ENCODE measurements around the gene CYP2A7. TPM values are rescaled to one million over a fixed set of nuclear protein-coding genes. Genes with fewer than 3 reads are reported as not detected.
"Not testable (repeated sequence)": the region's sequence is repeated elsewhere in the genome, so short reads cannot be mapped to it uniquely, and the experiment has no call there.

The CYP2A7 gene
- total RNA-seq, 1 donor from 2014 or later, result not detected

DNA sequence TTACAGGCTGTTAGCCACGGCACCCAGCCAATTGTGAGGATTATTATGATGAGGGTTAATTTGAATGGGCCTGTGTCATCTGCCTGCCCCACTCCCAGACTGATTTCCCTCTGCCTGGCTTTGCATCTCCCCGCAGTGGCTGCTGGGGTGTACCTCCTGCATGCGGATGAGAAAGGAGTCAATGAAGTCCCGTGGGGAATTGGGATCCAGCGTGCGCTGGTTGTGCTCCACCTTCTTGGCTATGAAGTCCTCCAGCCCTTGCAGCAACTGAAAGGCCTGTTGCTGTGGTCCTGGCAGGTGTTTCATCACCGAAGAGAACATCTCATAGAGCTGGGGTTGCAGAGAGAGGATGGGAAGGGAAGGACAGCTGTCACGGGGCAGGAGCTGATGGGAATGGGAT, 35.3 kb downstream of the CYP2A7 start:
- H3K27ac Mint-ChIP-seq (ENCODE audit: unreplicated experiment); H3K4me3 Mint-ChIP-seq; H3K9me3 Mint-ChIP-seq; H3K4me1 Mint-ChIP-seq; DNase-seq (ENCODE audit: low read depth, low spot score); H3K36me3 Mint-ChIP-seq (ENCODE audit: low read depth): not testable (repeated sequence)
- H3K27me3 Mint-ChIP-seq (ENCODE audit: low read depth), result peaks cover 86% of the 10 kb centered on the region

DNA sequence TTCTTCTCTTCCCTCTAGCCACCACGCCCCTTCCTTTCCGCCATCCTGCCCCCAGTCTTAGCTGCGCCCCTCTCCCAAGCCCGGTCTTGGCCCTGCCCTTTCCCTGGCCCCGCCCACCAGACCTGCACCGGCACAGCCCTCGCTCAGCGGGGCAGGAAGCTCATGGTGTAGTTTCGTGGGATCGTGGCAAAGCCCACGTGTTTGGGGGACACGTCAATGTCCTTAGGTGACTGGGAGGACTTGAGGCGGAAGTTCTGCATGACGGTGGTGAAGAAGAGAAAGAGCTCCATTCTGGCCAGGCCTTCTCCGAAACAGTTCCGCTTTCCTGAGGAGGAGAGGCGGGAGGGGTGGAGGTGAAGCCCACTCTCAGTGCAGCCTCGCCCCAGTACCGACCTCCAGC, 38.4 kb downstream of the CYP2A7 start:
- not testable (repeated sequence) for H3K4me1 Mint-ChIP-seq; H3K27ac Mint-ChIP-seq (ENCODE audit: unreplicated experiment); DNase-seq (ENCODE audit: low read depth, low spot score); H3K36me3 Mint-ChIP-seq (ENCODE audit: low read depth); H3K4me3 Mint-ChIP-seq; H3K9me3 Mint-ChIP-seq
- H3K27me3 Mint-ChIP-seq (ENCODE audit: low read depth), result peaks cover 81% of the 10 kb centered on the region

DNA sequence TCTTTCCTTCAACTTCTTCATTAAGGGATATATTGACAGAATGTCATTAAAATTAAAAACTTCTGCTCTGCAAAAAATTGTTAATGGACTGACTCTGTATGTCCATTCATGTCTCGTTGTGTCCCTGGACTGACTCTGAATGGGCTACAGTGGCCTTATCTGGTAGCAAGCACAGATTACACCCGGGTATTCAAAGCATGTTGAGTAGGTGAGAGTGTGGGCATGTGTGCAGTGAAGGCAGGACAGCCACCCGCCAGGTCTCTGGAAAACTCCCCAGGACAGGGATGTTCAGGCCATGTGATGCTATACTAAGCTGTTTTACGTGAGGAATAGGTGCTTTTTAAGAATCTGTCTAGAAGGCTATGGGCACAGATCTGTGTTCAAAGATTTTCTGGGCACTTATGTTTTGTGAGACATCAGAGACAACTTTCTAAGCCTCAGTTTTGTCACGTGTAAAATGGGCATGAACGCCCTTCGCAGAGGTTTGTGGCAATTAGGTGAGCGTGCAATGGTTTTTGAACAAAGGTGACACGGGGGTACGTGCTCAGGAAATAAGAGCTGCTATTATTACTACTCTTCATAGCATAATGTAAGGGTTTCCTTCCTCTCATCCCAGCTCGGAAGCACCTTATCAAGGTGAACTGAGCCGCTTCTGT, 38.9 kb downstream of the CYP2A7 start:
- H3K9me3 Mint-ChIP-seq; H3K27ac Mint-ChIP-seq (ENCODE audit: unreplicated experiment); H3K4me3 Mint-ChIP-seq; H3K4me1 Mint-ChIP-seq; DNase-seq (ENCODE audit: low read depth, low spot score); H3K36me3 Mint-ChIP-seq (ENCODE audit: low read depth): not testable (repeated sequence)
- peaks cover 77% of the 10 kb centered on the region for H3K27me3 Mint-ChIP-seq (ENCODE audit: low read depth)

DNA sequence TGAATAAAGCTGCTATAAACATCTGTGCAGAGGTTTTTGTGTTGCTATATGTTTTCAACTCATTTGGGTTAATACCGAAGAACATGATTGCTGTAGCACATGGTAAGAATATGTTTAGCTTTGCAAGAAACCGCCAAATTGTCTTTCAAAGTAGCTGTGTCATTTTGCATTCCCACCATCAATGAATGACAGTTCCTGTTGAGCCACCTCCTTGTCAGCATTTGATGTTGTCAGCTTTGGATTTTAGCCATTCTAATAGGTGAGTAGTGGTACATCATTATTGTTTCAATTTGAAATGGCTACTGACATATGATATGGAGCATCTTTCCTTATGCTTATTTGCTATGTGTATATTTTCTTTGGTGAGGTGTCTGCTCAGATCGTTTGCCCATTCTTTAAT, 40.0 kb downstream of the CYP2A7 start:
- not testable (repeated sequence) for H3K27ac Mint-ChIP-seq (ENCODE audit: unreplicated experiment); H3K4me3 Mint-ChIP-seq; DNase-seq (ENCODE audit: low read depth, low spot score); H3K9me3 Mint-ChIP-seq; H3K4me1 Mint-ChIP-seq; H3K36me3 Mint-ChIP-seq (ENCODE audit: low read depth)
- H3K27me3 Mint-ChIP-seq (ENCODE audit: low read depth), result peaks cover 69% of the 10 kb centered on the region

DNA sequence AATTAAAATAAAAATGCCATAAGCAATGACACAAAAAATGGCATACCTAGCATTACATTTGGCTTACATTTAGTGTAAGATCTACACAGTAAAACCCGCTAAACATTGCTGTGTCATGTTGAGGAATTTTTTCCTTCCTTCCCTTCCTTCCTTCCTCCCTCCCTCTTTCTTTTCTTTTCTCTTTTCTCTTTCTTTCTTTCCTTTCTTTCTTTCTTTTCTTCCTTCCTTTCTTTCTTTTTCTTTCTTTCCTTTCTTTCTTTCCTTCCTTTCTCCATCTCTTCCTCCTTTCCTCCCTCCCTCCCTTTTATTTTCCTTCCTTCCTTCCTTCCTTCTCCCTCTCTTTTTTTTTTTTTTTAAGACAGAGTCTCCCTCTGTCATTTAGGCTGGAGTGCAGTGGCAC, 43.6 kb downstream of the CYP2A7 start:
- not testable (repeated sequence) for H3K27ac Mint-ChIP-seq (ENCODE audit: unreplicated experiment); H3K36me3 Mint-ChIP-seq (ENCODE audit: low read depth); H3K4me3 Mint-ChIP-seq; H3K9me3 Mint-ChIP-seq; H3K4me1 Mint-ChIP-seq; DNase-seq (ENCODE audit: low read depth, low spot score)
- peaks cover 45% of the 10 kb centered on the region for H3K27me3 Mint-ChIP-seq (ENCODE audit: low read depth)

DNA sequence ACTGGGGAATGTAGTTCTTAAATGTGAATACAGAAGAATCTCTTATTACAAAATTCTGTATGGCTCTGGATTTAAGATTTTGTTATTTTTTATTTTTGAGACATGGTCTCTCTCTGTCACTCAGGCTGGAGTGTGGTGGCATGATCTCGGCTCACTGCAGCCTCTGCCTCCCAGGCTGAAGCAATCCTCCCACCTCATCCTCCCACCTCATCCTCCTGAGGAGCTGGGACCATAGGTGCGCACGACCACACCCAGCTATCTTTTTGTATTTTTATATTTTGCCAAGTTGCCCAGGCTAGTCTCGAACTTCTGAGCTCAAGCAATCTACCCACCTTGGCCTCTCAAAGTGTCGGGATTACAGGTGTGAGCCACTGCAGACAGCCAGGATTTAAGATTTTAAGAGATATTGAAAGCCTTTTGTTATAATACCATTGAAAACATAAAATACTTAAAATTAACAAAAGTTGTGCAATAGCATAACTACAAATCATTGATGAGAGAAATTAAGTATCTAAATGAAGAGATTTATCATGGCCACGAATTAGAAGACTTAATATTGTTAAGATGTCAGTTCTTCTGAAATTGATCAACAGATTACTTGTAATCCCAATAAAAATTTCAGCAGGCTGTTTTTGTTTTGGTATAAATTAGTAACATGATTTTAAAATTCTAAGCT, 45.1 kb downstream of the CYP2A7 start:
- Mint-ChIP-seq H3K4me1 (peaks cover 5% of the 10 kb centered on the region), H3K36me3 (ENCODE audit: low read depth) (no peaks in the 10 kb centered on the region), H3K4me3 (no peak overlapping the region), H3K27ac (ENCODE audit: unreplicated experiment) (no peak overlapping the region), H3K9me3 (no peaks in the 10 kb centered on the region), H3K27me3 (ENCODE audit: low read depth) (peaks cover 36% of the 10 kb centered on the region)
- DNase-seq (ENCODE audit: low read depth, low spot score), result no peak
- TF ChIP-seq, protein P1, sequence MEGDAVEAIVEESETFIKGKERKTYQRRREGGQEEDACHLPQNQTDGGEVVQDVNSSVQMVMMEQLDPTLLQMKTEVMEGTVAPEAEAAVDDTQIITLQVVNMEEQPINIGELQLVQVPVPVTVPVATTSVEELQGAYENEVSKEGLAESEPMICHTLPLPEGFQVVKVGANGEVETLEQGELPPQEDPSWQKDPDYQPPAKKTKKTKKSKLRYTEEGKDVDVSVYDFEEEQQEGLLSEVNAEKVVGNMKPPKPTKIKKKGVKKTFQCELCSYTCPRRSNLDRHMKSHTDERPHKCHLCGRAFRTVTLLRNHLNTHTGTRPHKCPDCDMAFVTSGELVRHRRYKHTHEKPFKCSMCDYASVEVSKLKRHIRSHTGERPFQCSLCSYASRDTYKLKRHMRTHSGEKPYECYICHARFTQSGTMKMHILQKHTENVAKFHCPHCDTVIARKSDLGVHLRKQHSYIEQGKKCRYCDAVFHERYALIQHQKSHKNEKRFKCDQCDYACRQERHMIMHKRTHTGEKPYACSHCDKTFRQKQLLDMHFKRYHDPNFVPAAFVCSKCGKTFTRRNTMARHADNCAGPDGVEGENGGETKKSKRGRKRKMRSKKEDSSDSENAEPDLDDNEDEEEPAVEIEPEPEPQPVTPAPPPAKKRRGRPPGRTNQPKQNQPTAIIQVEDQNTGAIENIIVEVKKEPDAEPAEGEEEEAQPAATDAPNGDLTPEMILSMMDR (conservative IDR thresholded peaks at IDR 0.05), result no peak

DNA sequence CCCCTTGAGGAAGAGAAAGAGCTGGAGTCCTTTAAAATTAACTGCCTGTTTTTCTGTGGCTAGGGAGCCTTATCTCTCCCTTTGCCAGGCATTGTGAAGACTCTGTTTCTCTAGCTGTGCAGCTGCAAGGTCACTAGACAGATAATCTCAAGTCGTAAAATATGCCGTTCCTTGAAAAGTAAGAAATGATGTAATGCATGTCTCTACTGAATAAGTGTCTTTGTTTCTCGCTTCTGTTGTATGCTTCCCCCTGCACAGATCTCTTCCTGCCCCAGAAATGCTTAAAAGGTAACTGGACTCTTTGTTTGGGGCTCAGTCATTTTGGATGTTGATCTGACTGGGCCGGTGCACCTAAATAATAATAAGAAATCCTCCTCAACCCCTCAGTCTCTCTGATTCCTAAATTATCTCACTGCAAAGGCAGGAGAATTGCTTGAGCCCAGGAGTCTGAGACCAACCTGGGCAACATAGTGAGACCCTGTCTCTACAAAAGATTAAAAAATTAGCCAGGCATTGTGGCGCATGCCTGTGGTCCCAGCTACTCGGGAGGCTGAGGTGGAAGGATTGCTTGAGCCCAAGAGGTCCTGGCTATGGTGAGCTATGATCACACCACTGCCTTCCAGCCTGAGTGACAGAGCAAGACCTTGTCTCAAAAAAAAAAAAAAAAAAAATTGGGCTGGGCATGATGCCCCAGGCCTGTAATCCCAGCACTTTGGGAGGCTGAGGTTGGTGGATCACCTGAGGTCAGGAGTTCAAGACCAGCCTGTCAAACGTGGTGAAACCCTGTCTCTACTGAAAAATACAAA, 48.1 kb downstream of the CYP2A7 start:
- not testable (repeated sequence) for H3K9me3 Mint-ChIP-seq; H3K4me3 Mint-ChIP-seq; H3K4me1 Mint-ChIP-seq; H3K36me3 Mint-ChIP-seq (ENCODE audit: low read depth); DNase-seq (ENCODE audit: low read depth, low spot score)
- peaks cover 12% of the 10 kb centered on the region for H3K27me3 Mint-ChIP-seq (ENCODE audit: low read depth)
- peak overlapping the region; percentile 17 for H3K27ac Mint-ChIP-seq (ENCODE audit: unreplicated experiment)

DNA sequence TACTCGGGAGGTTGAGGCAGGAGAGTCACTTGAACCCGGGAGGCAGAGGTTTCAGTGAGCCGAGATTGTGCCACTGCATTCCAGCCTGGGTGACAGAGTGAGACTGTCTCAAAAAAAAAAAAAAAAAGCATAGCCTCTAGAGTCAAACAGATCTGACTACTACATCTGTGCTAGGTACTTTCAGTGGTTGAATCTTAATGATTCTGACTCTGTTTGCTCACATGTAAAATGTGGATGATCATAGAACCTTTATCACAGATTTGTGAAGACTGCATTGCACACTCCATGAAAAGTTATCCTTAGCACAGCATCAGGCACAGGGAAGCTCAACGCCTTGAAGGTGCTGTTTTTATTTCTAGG, 49.6 kb downstream of the CYP2A7 start:
- H3K4me1 Mint-ChIP-seq; H3K27me3 Mint-ChIP-seq (ENCODE audit: low read depth); H3K27ac Mint-ChIP-seq (ENCODE audit: unreplicated experiment); H3K9me3 Mint-ChIP-seq; H3K4me3 Mint-ChIP-seq; DNase-seq (ENCODE audit: low read depth, low spot score); H3K36me3 Mint-ChIP-seq (ENCODE audit: low read depth): not testable (repeated sequence)
